Femur (tissue), 1 donor: ENCODE measurements around the gene SLC30A7.

Experiments
- DNase-seq: peaks from one replicate; pipeline ENCODE4 v3.0.0-alpha.2; 2017

The SLC30A7 gene

GRCh38 chr1:101029184-101029583, 133.3 kb downstream of the SLC30A7 start:
- no peak for DNase-seq

- DNase-seq, result no peak
Observed at GRCh38 chr1:101030881-101031280, 135.0 kb downstream of the SLC30A7 start.
